ENCODE data around the gene KRTAP1-3.
"Not testable (repeated sequence)": the region's sequence is repeated elsewhere in the genome, so short reads cannot be mapped to it uniquely, and the experiment has no call there.

KRTAP1-3 gene

DNA sequence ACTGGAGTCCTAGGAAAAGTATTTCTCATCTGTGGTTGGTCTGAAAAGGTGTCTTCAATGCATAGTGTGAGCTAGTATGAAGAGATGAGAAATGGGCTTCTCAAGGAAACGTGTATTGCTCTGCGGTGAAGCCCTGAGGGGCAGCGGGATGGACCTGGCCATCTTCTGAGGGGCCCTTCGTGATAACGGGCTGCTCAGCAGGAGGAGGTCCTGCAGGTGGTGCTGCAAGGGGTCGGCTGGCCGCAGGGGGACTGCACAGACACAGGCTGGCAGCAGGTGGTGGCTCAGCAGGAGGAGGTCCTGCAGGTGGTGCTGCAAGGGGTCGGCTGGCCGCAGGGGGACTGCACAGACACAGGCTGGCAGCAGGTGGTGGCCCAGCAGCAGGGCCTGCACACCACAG, 19.9 kb upstream of the KRTAP1-3 start:
- DNase-seq (ENCODE audit: low read depth) = not testable (repeated sequence)

DNA sequence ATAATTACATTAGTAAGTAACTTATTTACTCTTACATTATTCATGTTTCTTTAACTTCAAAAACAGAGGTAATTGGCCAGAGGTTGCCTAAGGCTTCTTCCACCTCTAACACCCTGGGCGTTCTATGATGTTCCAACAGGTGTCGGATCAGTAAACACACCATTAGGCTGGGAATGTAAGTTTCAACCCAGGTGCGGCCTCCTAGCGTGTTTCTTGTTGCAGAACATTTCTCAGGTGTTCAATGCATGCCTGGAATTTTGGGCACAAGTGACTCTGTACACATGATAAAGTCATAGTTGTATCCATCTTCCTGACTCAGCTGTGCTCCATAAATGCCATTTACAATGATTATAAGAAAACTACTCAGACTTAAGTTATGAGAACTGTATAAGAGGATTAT, 19.4 kb upstream of the KRTAP1-3 start:
- no peak for DNase-seq (ENCODE audit: low read depth)

DNA sequence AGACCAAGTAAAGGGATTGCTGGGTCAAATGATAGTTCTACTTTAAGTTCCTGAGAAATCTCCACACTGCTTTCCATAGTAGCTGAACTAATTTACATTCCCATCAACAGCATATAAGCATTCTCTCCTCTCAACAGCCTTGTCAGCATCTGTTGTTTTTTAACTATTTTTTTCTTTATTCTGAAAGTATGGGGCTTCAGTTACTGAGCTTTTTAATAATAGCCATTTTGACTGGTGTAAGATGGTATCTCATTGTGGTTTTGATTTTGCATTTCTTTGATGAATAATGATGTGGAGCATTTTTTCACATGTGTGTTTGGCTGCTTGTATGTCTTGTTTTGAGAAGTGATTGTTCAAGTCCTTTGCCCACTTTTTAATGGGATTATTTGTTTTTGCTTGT, 17.9 kb upstream of the KRTAP1-3 start:
- peak; percentile 58 for DNase-seq (ENCODE audit: low read depth)

DNA sequence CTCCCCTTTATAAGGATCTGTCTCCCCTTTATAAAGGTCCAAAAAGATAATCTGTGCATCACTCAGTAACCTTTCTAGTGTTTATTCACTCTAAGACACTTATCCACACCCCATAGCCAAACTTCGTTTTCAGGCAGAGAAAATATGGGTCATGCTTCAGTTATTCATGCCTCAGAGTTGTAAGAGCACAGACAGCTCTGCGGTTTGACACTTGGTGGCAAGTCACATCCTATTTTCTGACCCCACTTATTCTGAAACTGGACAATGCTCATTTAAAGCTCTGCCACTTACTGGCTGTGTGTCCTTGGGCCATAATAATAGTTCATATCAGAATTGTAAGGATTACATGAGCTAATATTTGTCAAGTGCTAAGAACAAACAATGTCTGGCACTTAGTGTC, 14.4 kb upstream of the KRTAP1-3 start:
- peak; percentile 36 for DNase-seq (ENCODE audit: low read depth)

DNA sequence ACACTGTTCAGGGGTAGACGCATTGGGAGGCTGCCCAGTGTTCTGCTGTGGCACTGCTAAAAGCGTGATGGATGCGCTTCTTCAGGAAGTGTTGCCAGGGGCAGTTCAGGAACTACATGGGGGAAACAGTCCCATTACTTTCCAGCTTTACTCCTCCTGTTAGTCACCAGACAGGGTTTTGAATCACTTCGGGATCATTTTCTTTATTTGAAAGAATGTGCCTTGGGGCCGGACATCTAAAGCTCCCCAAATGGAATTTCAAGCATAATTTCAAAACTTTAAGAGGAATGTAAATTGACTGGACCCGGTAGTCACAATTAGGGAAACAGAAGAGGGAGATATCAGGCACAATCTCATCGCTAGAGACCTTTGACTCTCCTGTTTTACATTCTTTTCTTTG, 13.8 kb upstream of the KRTAP1-3 start:
- DNase-seq (ENCODE audit: low read depth) = no peak

DNA sequence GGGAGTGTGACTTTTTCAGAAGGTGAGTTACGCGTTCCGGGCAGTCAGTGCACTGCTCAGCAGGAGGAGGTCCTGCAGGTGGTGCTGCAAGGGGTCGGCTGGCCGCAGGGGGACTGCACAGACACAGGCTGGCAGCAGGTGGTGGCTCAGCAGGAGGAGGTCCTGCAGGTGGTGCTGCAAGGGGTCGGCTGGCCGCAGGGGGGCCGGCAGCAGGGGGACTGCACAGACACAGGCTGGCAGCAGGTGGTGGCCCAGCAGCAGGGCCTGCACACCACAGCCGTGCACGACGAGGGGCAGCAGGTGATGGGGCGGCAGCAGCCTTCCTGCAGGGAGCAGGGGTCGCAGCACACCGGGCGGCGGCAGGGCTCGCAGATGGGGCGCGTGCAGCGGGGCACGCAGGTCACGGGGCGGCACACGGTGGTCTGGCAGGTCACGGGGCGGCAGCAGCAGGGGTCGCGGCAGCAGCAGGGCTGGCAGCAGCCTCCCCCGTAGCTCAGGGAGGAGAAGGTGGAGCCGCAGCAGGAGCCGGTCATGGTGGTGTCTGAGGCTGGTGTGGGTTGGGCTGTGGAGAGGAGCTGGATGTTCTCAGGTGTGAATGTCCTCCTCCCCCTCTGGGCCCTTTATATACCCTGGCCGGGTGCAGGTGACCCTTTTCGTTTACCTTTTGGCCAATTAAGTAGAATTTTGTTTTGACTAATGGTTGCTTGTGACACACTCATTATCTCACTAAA, 12.2 kb upstream of the KRTAP1-3 start, which contains the start of gene KRTAP2-1:
Gene KRTAP2-1, minus strand, starts transcription at position 582 of the 731 bp plus-strand sequence. Its CDS starts 49 bp downstream, at position 533.
- not testable (repeated sequence) for DNase-seq (ENCODE audit: low read depth)

DNA sequence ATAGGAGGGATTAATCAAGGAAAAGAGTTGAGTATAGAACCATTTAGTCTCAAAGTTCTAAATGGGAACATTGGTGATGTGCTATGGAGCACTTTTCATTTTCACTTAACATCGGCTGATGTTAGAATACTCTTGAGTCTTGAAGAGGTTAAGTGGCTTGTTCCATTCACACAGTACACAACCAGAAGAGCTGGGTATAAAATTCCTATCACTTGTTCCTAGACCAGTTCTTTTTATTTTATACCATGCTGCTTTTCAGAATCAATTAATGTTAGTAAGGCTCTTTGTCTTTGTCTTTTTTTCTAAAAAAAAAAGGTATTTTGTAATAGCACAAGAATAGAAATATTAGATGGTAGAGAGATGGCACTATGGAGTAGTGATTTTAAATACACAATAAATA, 8.3 kb upstream of the KRTAP1-3 start:
- no peak for DNase-seq (ENCODE audit: low read depth)

DNA sequence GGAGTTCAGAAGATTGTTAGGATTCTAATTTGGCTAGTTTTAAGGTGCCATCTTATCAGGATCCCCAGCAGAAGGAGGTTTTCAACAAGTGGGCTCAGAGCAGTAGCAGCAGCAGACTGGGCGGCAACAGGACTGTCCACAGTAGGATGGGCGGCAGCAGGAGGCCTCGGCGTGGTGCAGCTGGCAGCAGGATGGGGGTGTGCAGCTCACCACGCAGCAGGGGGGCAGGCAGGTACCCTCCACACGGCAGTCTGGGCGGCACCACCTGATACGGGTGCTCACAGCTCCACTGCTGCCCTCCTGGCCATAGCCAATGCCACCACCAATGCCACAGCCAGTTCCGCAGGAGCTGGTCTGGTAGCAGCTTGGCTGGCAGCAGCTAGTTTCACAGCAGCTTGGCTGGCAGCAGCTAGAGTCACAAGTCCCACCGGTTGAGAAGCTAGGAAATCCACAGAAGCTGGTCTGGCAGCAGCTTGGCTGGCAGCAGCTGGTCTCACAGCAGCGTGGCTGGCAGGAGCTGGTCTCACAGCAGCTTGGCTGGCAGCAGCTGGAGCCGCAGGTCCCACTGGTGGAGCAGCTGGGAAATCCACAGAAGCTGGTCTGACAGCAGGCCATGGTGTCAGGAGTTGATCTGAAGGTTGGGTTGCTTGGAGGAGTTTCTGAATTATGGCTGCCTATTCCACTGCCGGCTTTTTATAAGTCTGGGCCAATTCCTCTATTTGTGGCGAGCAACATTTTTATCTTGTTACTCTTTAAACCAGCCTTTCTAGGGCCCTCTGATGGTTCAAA, 6.3 kb upstream of the KRTAP1-3 start, which contains the start of gene KRTAP1-1:
Gene KRTAP1-1, minus strand, starts transcription at position 668 of the 789 bp plus-strand sequence. Its CDS starts 53 bp downstream, at position 615.
- not testable (repeated sequence) for DNase-seq (ENCODE audit: low read depth)

DNA sequence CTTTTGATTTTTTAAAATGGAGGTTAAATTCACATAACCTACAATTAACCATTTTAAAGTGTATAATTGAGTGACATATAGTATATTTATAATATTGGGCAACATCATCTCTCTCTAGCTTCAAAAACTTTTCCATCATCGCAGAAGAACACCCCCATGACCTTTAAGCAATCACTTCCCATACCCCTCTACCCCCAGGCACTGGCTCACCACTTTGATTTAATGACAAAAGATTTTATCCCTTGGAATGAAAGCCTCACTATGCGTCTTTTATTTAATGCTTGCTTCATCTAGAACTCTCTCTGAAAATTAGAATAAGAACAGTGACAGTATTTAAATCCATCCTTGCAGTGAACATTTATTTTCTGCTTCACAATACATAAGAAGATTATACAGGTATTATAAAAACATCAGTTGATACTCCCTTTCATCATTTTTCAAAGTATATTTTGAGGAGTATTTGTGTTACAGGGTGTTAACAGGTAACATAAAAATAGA, 3.2 kb upstream of the KRTAP1-3 start:
- DNase-seq (ENCODE audit: low read depth) = no peak

DNA sequence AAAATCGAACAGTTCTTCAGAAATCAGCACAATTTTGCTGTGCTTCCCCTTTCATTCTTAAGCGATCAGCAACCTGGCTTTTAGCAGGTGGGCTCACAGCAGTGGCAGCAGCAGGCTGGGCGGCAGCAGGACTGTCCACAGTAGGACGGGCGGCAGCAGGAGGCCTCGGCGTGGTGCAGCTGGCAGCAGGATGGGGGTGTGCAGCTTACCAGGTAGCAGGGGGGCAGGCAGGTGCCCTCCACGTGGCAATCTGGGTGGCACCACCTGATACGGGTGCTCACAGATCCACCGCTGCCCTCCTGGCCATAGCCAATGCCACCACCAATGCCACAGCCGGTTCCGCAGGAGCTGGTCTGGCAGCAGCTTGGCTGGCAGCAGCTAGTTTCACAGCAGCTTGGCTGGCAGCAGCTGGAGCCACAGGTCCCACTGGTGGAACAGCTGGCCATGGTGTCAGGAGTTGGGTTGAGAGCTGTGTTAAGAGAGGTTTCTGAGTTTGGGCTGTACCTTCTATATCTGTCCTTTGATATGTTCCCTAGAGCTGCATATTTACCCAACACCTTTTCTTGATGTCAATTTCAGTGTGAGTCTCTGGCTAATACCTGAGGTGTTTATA, 4.9 kb downstream of the KRTAP1-3 start, which contains the start of gene KRTAP1-4:
Gene KRTAP1-4, minus strand, starts transcription at position 563 of the 613 bp plus-strand sequence. Its CDS starts 117 bp downstream, at position 446.
- no peak for DNase-seq (ENCODE audit: low read depth)

DNA sequence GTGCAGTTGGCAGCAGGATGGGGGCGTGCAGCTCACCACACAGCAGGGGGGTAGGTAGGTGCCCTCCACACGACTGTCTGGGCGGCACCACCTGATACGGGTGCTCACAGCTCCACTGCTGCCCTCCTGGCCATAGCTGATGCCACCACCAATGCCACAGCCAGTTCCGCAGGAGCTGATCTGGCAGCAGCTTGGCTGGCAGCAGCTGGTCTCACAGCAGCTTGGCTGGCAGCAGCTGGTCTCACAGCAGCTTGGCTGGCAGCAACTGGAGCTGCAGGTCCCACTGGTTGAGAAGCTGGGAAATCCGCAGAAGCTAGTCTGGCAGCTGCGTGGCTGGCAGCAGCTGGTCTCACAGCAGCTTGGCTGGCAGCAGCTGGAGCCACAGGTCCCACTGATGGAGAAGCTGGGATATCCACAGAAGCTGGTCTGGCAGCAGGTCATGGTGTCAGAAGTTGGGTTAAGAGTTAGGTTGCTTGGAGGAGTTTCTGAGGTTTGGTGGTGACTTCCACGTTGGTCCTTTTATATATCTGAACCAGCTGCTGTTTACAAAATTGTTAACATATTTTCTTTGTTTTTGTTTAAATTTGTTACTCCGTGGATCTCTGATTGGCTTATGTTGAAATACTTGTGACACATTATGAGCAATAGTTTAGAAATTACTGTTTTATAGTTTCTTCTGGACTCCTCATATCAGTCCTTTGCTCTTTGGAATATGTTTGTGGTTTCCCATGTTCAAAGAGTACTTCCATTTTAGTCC, 7.8 kb downstream of the KRTAP1-3 start, which contains the start of gene KRTAP1-5:
Gene KRTAP1-5, minus strand, starts transcription at position 494 of the 757 bp plus-strand sequence. Its CDS starts 53 bp downstream, at position 441.
- DNase-seq (ENCODE audit: low read depth) = peak; percentile 82

DNA sequence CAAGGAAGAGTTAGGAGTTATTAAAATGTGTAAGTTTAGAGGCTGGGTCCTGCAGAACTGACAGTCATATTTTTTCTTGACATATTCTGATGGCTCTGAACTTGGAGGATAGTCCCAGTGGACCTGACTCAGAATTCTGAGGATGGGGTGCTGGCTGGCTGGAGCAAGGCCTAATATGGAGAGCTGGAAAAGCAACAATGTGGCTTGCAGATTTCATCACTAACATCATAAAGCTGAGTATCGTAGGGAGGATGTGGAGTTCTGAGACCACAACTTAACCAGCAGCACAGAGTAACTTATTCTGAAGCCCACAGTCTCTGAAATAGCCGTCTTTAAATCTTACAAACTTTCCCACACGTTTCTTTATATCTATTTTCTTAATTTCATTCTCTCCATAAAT, 10.0 kb downstream of the KRTAP1-3 start:
- DNase-seq (ENCODE audit: low read depth) = peak; percentile 21

DNA sequence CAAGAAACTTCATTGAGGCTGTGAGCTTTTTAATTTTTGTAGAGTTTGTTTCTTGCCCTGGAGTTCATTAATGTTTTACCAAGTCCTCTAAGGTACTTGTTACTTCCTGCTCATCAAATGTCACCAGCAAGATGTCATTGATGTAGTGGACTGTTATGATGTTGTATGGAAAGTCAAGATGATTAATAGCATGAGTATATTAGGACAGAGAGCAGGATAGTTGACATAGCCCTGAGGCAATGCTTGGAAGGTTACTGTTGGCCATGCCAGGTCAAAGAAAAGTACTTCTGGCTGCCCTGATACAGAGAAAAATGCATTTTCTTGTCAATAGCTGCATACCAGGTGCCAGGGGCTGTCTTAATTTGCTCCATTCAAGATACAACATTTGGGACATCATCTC, 14.3 kb downstream of the KRTAP1-3 start:
- no peak for DNase-seq (ENCODE audit: low read depth)

DNA sequence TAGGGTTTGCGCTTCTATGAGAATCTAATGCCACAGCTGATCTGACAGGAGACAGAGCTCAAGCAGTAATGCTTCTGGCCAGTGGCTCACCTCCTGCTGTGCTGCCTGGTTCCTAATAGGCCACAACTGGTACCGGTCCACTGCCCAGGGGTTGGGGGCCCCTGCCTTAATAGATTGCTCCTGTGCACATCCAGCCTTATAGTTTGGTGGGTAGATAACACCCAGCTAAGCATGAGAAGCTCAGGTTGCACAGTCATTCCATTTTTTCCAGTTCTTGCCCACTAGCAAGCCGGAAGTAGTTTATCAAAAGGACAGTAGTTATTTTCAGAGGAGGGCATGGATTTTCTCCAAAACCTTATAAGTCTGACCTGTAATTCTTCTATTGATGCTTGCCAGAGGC, 15.3 kb downstream of the KRTAP1-3 start:
- no peak for DNase-seq (ENCODE audit: low read depth)

DNA sequence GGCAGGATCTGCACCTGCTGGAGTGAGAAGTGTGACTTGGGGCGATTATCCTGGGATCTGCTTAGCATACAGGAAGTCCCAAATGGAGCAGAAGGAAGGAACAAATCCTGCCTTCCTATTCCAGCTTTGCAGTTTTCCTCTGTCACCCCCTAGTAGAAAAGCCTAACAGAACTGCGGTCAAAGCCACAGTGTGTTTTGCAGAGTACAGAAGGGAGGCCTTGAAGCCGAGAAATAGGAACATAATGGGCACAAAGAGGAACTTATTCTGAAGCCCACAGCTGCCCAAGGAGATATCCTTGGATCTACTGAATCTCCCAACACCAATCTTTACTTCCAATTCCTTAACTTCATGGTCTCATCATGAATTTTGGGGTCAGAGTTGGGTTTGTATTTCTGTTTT, 16.1 kb downstream of the KRTAP1-3 start:
- no peak for DNase-seq (ENCODE audit: low read depth)

DNA sequence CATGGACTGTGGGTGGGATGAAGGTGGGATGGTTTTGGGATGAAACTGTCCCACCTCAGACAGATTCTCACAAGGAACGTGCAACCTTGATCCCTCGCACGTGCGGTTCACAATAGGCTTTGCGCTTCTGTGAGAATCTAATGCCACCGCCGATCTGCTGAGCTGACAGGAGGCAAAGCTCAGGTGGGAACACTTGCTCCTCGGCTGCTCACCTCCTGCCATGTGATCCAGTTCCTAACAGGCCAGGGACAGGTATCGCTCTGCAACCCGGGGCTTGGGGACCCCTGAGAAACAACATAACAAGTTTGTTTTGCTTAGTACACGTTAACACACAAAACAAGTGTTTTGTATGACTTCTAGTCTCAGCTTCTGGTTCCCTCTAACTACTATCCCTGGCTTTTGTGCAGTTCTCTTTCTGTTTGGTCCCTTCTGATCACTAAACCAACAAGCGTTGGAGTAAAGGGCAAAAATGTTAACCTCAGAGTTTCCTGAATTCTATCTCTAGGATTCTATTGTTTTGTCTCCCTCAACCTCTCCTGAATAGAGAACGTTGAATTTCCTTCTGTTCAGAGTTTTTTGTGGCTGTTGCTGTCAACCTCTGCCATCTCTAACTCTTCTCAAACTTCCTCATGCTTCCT, 18.0 kb downstream of the KRTAP1-3 start:
- DNase-seq (ENCODE audit: low read depth) = no peak

DNA sequence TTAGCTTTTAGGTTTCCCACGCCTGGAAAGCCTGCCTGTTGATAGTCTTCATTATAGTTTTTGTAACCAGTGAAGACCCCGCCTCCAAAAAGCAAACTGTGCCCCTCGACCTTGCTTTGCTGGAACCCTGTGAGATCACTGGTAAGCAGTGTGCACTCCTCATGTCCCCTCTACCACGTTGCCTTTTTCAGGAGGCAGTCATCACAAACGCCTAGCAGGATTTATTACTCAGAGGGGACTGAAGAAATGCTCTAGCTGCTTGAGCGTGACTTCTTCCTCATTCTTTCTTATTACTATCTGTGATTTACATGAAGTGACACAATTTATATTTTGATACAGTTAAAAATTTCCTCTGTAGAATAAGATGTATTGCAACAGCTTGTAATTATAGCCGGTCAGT, 19.2 kb downstream of the KRTAP1-3 start:
- no peak for DNase-seq (ENCODE audit: low read depth)

DNA sequence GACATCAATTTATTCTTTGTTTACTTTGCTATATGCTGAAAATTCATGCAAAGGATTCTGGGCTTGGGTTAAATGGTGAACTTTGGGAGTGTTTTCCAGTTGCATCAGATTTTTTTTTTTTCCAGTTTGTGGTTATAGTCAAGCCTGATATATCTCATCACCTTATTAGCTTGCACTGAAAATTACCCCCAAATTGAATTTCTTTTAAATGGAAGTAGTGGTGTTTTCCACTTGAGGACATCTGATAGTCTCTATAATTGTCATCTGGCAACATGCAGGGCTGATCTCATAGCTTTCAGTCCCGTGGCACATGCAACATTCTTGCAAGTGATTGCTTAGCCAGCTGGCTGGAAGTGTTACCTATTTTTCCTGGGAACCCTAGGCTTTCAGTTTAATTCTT, 21.1 kb downstream of the KRTAP1-3 start:
- no peak for DNase-seq (ENCODE audit: low read depth)

DNA sequence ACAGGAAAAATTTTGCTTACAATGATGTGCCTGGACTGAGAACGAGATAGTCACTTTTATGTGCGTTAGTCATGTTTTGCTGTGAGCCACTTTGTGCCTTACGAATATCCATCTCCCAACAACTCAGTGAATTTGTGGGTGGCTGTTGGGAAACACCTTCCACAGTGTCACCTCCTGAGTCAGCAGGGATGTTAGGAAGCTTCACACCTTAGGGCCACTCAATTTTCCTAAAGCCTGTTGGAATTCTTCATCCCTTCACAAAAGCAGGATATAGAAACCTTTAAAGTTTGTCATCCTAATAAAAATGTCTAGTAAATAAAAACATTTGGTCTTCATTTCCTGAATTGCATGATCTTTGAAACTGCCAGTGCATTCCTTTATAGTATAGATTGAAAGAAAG, 21.5 kb downstream of the KRTAP1-3 start:
- no peak for DNase-seq (ENCODE audit: low read depth)

DNA sequence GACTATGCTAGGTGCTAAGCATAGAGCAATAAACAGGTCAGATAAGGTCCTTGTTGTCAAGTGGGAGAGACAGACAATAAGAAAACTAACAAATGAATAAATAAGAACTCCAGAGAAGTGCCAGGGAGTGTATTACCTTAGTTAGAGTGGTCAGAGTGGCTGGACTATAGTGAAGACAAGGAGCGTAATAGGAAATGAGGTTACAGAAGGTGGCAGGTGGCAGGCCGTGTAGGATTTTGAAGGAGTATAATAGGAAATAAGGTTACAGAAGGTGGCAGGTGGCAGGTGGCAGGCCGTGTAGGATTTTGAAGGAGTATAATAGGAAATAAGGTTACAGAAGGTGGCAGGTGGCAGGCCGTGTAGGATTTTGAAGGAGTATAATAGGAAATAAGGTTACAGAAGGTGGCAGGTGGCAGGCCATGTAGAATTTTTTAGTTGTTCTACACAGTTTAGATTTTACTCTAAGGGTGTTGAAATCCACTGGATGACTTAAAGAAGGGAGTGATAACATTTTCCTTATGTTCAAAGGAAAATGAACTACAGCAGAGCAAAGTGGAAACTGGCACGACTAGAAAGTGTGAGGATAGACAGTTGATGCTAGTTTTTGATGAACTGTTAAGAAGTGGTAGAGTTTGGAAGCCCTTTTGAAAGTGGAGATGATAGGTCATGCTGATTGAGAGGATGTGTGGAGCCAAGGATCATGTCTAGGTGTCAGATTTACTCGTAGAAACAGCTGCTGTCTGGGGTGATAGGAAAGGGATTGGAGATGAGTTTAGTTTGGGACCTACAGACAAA, 22.2 kb downstream of the KRTAP1-3 start:
- DNase-seq (ENCODE audit: low read depth) = no peak

All from amniotic epithelial cell (primary cell).